IMR-90 (cell line): ENCODE data around the gene TRIM2. TPM values are rescaled to one million over a fixed set of nuclear protein-coding genes. Genes with fewer than 3 reads are reported as not detected.

ENCODE experiments used
- ATAC-seq: fragments of 200-7000 bp; cut with Tn5 transposase; 2 replicates; pipeline ENCODE4 v1.9.1; 2020; ENCODE audit warnings: low read depth, mild to moderate bottlenecking, moderate library complexity
- BruUV-seq: library from RNA; stranded (reverse); fragments of 400-500 nt; replicated peaks from 2 replicates; lab custom pipeline; 2021; lab: Mats Ljungman, UMichigan
- CTCF ChIA-PET: fragments of 300-600 bp; formaldehyde crosslinking; extraction: SDS; loops from one replicate; lab custom pipeline; 2021; ENCODE audit warnings: antibody characterized with exemption; lab: Yijun Ruan, JAX
- POLR2A ChIA-PET: fragments of 300-600 bp; sonication (Branson Sonifier 250); formaldehyde crosslinking; loops from one replicate; lab custom pipeline; 2022; ENCODE audit warnings: antibody characterized with exemption; ENCODE audit not compliant: unreplicated experiment; lab: Charles Lee
- DNase-seq: peaks from one replicate; pipeline ENCODE4 v3.0.0; 2013
- H2AFZ ChIP-seq: replicated peaks from 2 replicates; pipeline ENCODE3; 2013; ENCODE audit warnings: low read length, mild to moderate bottlenecking; ENCODE audit not compliant: poor library complexity
- H2AK5ac ChIP-seq: 2 replicates; pipeline ENCODE4 v1.6.1; 2013; ENCODE audit warnings: low read depth, low read length, inconsistent platforms
- H2AK9ac ChIP-seq: replicated peaks from 2 replicates; pipeline ENCODE3; 2013; ENCODE audit warnings: mild to moderate bottlenecking, low read depth, low read length, moderate library complexity; ENCODE audit not compliant: poor library complexity
- H2BK120ac ChIP-seq: 2 replicates; pipeline ENCODE4 v1.6.1; 2013; ENCODE audit warnings: low read depth, low read length, inconsistent platforms
- H2BK15ac ChIP-seq: 3 replicates; pipeline ENCODE4 v1.6.1; 2013; ENCODE audit warnings: low read depth, low read length, inconsistent platforms
- H2BK20ac ChIP-seq: 2 replicates; pipeline ENCODE4 v1.6.1; 2013; ENCODE audit warnings: low read depth, mild to moderate bottlenecking, inconsistent platforms, low read length, moderate library complexity
- H2BK5ac ChIP-seq: 2 replicates; pipeline ENCODE4 v1.6.1; 2013; ENCODE audit warnings: mild to moderate bottlenecking, low read depth, low read length, inconsistent platforms; ENCODE audit not compliant: poor library complexity, severe bottlenecking
- H3K14ac ChIP-seq: replicated peaks from 2 replicates; pipeline ENCODE4 v1.6.1; 2013; ENCODE audit warnings: low read depth, low read length, inconsistent platforms
- H3K18ac ChIP-seq: 2 replicates; pipeline ENCODE4 v1.6.1; 2013; ENCODE audit warnings: low read depth, low read length, control low read depth
- H3K23ac ChIP-seq: 2 replicates; pipeline ENCODE4 v1.6.1; 2013; ENCODE audit warnings: low read depth, low read length, inconsistent platforms
- H3K27ac ChIP-seq: 2 replicates; pipeline ENCODE4 v1.5.1; 2013; ENCODE audit warnings: mild to moderate bottlenecking, control low read depth, low read length; ENCODE audit not compliant: insufficient read depth
- H3K27me3 ChIP-seq: 2 replicates; pipeline ENCODE4 v1.6.1; 2013; ENCODE audit warnings: low read length; ENCODE audit not compliant: control insufficient read depth, insufficient read depth
- H3K36me3 ChIP-seq: 2 replicates; pipeline ENCODE4 v1.6.1; 2013; ENCODE audit warnings: low read length, mixed read lengths; ENCODE audit not compliant: control insufficient read depth, insufficient read depth
- H3K4ac ChIP-seq: 2 replicates; pipeline ENCODE4 v1.6.1; 2013; ENCODE audit warnings: low read depth, low read length, inconsistent platforms
- H3K4me1 ChIP-seq: 2 replicates; pipeline ENCODE4 v1.6.1; 2013; ENCODE audit warnings: low read length, mixed read lengths; ENCODE audit not compliant: control insufficient read depth, insufficient read depth
- H3K4me2 ChIP-seq: 2 replicates; pipeline ENCODE4 v1.6.1; 2013; ENCODE audit warnings: low read depth, mild to moderate bottlenecking, control low read depth, low read length, moderate library complexity
- H3K4me3 ChIP-seq: 2 replicates; pipeline ENCODE4 v1.5.1; 2013; ENCODE audit warnings: low read depth, mild to moderate bottlenecking, control low read depth, low read length, moderate library complexity; ENCODE audit not compliant: insufficient read depth
- H3K56ac ChIP-seq: 2 replicates; pipeline ENCODE4 v1.6.1; 2013; ENCODE audit warnings: low read length, inconsistent platforms; ENCODE audit not compliant: insufficient read depth; ENCODE audit errors: extremely low read depth
- H3K79me1 ChIP-seq, 2 experiments: 2 replicates each; pipeline ENCODE4 v1.6.1; 2013; ENCODE audit warnings: low read length in 2 of 2, inconsistent platforms in 1 of 2, low read depth in 1 of 2
- H3K9ac ChIP-seq: 2 replicates; pipeline ENCODE4 v1.6.1; 2013; ENCODE audit warnings: low read depth, low read length, control low read depth
- H3K9me1 ChIP-seq: 2 replicates; pipeline ENCODE4 v1.6.1; 2013; ENCODE audit warnings: low read length, inconsistent platforms; ENCODE audit not compliant: insufficient read depth
- H3K9me3 ChIP-seq: 2 replicates; pipeline ENCODE4 v1.6.1; 2013; ENCODE audit warnings: low read length; ENCODE audit not compliant: control insufficient read depth, insufficient read depth
- H4K20me1 ChIP-seq: 2 replicates; pipeline ENCODE4 v1.6.1; 2013; ENCODE audit warnings: low read length, inconsistent platforms; ENCODE audit not compliant: insufficient read depth
- H4K5ac ChIP-seq: 2 replicates; pipeline ENCODE4 v1.6.1; 2013; ENCODE audit warnings: mild to moderate bottlenecking, low read depth, low read length, control low read depth
- H4K8ac ChIP-seq, 2 experiments: 2 replicates each; pipeline ENCODE4 v1.6.1; 2013; ENCODE audit warnings: low read depth in 2 of 2, low read length in 2 of 2, control low read depth in 1 of 2, inconsistent platforms in 1 of 2
- H4K91ac ChIP-seq: 2 replicates; pipeline ENCODE4 v1.6.1; 2013; ENCODE audit warnings: low read depth, low read length, inconsistent platforms; ENCODE audit not compliant: insufficient read depth
- ELK1 ChIP-seq: fragments of 150-350 bp; IDR thresholded peaks from 2 replicates; pipeline ENCODE4 v1.6.1; 2016; ENCODE audit warnings: low read depth, mild to moderate bottlenecking, low read length, moderate library complexity, borderline replicate concordance
- NFE2L2 ChIP-seq: fragments of 150-350 bp; IDR thresholded peaks from 2 replicates; pipeline ENCODE4 v1.6.1; 2016; ENCODE audit warnings: low read depth, mild to moderate bottlenecking, low read length
- POLR2A ChIP-seq: IDR thresholded peaks from 2 replicates; pipeline ENCODE4 v1.6.1; 2012; ENCODE audit warnings: mild to moderate bottlenecking, low read depth, low read length
- USF2 ChIP-seq: fragments of 150-350 bp; IDR thresholded peaks from 2 replicates; pipeline ENCODE4 v1.6.1; 2017; ENCODE audit warnings: mild to moderate bottlenecking, antibody characterized with exemption, low read length, low read depth
- dilution Hi-C: fragments of 300-500 bp; cut with HindIII; formaldehyde crosslinking; loops from one replicate; pipeline ENCODE4 v1.14.3; 2018; ENCODE audit warnings: low sequenced_read_pairs; ENCODE audit not compliant: unreplicated experiment
- in situ Hi-C: fragments of 300-500 bp; cut with MboI; formaldehyde crosslinking; loops from 3 replicates; pipeline ENCODE4 v1.14.3; 2019; ENCODE audit warnings: low sequenced_read_pairs, inconsistent platforms, mixed read lengths
- intact Hi-C: fragments of 100-400 bp; cut with micrococcal nuclease; formaldehyde crosslinking; loops from 2 replicates; pipeline ENCODE4 v1.10.0; 2022
- polyA plus RNA-seq, 3 experiments: library from polyadenylated mRNA; depleted of rRNA; stranded (reverse); fragments of >200 nt; gene quantifications; 2 replicates each; pipeline ENCODE4 v1.2.3, GENCODE V29; 2012; ENCODE audit warnings: low replicate concordance in 1 of 3
- total RNA-seq: library from RNA; depleted of rRNA; stranded (reverse); fragments of >200 nt; gene quantifications from 2 replicates; pipeline ENCODE4 v1.2.3, GENCODE V29; 2012

Gene TRIM2
- total and polyA plus RNA-seq, 2 of the 4 experiments (the other 2 are of a cell fraction) = 16.0 to 64.2 TPM

- peak; percentile 36 for DNase-seq
- BruUV-seq = no TSS peak
- Histone ChIP-seq H3K4ac (no peak overlapping the region), H4K5ac (no peak overlapping the region), H3K9me1 (no peaks in the 10 kb centered on the region; the same call in 1 of the 2 replicates), H3K79me1 (no peaks in the 10 kb centered on the region), H2AK9ac (no peak overlapping the region), H3K56ac (no peak overlapping the region), H3K4me1 (peaks cover 2% of the 10 kb centered on the region; the same call in 1 of the 2 replicates), H3K4me2 (no peak overlapping the region; the same call in 1 of the 2 replicates), H2BK15ac (no peak overlapping the region), H2AFZ (no peak overlapping the region), H3K36me3 (peaks cover 3% of the 10 kb centered on the region), H2BK20ac (no peak overlapping the region; the same call in 1 of the 2 replicates), H3K18ac (peak overlapping the region; percentile 39; the same call in 1 of the 2 replicates), H3K27me3 (no peaks in the 10 kb centered on the region), H3K9me3 (no peaks in the 10 kb centered on the region), H2BK120ac (no peak overlapping the region), H4K20me1 (no peaks in the 10 kb centered on the region), H3K4me3 (no peak overlapping the region), H2AK5ac (no peak overlapping the region), H3K27ac (no peak overlapping the region), H3K9ac (no peak overlapping the region), H4K8ac (peak overlapping the region in 1 of 2 experiments; percentile 5; a peak in 1 of 4 replicates), H3K14ac (no peak overlapping the region), H2BK5ac (peak overlapping the region; percentile 23), H4K91ac (no peak overlapping the region), H3K23ac (no peak overlapping the region)
- in situ Hi-C loops (no loop called here), dilution Hi-C loops (no loop called here), intact Hi-C loops (no loop called here)
- CTCF ChIA-PET = interaction anchor here (0.9 kb wide), 1 partner anchor 96 kb away, joined by 3 read pairs; no protein-coding TSS in a partner anchor
- ATAC-seq = no peak; the same call in 1 of the 2 replicates
- no peak for TF ChIP-seq ELK1
- TF ChIP-seq POLR2A = no peak
- no peak for TF ChIP-seq NFE2L2
- no peak for TF ChIP-seq USF2
- POLR2A ChIA-PET = no interaction called here
Measured at GRCh38 chr4:153333874-153334273, 129.6 kb downstream of the TRIM2 start.
